Coronary artery (tissue), 2 donors: ENCODE results near the gene GBX1.

ENCODE experiments used
- DNase-seq: peaks from one replicate; pipeline ENCODE4 v3.0.0-alpha.2; 2017; ENCODE audit warnings: low spot score
- H3K27ac ChIP-seq, 2 donors: fragments of 200-600 bp; sonication (generic); one replicate each; pipeline ENCODE4 v1.5.1; 2016 to 2019
- H3K4me3 ChIP-seq: fragments of 200-600 bp; sonication (generic); 2 replicates; pipeline ENCODE4 v1.5.1; 2016; ENCODE audit warnings: mild to moderate bottlenecking, moderate library complexity
- TF ChIP-seq, protein P1 (sequence below): fragments of 200-600 bp; sonication (generic); IDR thresholded peaks from one replicate; pipeline ENCODE4 v1.5.1; 2019; ENCODE audit warnings: antibody characterized with exemption

The GBX1 gene

DNA sequence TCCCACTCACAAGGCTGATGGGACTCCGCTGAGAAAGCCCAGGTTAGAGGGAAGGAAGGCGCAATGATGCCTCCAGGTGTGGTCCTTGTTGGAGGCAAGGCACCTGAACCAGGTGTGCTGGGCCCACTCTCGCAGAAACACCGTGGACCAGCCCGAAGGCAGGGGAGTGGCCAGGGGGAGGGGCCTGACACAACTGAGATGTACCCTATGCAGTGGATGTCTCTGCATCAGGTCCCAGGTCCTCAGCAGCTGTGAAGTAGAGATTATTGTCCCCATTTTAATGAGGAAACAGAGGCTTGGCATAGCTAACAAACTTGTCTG lies 32.0 kb downstream of the GBX1 start:
- no peak overlapping the region for H3K4me3 ChIP-seq
- H3K27ac ChIP-seq, result no peak overlapping the region
- DNase-seq, result no peak
- TF ChIP-seq, protein P1, sequence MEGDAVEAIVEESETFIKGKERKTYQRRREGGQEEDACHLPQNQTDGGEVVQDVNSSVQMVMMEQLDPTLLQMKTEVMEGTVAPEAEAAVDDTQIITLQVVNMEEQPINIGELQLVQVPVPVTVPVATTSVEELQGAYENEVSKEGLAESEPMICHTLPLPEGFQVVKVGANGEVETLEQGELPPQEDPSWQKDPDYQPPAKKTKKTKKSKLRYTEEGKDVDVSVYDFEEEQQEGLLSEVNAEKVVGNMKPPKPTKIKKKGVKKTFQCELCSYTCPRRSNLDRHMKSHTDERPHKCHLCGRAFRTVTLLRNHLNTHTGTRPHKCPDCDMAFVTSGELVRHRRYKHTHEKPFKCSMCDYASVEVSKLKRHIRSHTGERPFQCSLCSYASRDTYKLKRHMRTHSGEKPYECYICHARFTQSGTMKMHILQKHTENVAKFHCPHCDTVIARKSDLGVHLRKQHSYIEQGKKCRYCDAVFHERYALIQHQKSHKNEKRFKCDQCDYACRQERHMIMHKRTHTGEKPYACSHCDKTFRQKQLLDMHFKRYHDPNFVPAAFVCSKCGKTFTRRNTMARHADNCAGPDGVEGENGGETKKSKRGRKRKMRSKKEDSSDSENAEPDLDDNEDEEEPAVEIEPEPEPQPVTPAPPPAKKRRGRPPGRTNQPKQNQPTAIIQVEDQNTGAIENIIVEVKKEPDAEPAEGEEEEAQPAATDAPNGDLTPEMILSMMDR, result no peak

DNA sequence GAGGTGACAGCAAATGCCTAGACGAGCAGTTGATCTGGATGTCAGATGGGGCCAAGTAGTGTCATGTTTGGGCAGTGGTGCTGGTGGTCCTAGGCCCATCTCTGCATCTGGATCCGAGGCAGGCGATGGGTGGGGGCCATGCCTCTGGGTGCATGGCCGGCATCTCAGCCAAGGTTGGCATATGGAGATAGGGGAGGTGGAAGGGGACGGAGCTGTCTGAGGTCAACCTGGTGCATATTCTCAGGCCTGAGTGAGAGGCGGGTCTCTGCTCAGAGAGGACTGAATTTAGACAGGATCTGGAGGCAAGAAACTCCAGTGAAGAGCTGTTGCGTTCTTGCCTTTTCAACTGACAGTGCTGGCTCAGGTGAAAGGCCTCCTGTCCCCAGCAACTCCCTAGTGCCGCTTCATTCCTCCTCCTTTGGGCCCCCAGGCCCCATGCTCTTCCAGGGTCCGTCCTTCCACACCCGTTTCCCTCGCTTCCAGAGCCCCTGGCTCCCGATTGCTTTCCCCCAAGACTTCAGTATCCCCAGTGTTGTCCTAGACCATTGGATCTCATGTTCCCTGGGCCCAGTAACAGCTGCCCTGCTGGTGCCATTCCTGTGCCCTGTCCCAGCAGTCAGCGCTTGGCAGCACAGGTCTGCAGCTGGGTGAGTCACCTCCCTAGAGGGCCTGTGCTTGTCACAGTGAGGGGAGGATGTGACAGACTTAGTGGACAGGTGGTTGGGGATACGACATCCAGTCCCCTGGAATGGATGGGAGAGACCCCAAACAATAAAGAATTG lies 32.6 kb downstream of the GBX1 start:
- no peak overlapping the region for H3K4me3 ChIP-seq
- H3K27ac ChIP-seq, result no peak overlapping the region
- TF ChIP-seq, protein P1, result no peak
- DNase-seq, result no peak

DNA sequence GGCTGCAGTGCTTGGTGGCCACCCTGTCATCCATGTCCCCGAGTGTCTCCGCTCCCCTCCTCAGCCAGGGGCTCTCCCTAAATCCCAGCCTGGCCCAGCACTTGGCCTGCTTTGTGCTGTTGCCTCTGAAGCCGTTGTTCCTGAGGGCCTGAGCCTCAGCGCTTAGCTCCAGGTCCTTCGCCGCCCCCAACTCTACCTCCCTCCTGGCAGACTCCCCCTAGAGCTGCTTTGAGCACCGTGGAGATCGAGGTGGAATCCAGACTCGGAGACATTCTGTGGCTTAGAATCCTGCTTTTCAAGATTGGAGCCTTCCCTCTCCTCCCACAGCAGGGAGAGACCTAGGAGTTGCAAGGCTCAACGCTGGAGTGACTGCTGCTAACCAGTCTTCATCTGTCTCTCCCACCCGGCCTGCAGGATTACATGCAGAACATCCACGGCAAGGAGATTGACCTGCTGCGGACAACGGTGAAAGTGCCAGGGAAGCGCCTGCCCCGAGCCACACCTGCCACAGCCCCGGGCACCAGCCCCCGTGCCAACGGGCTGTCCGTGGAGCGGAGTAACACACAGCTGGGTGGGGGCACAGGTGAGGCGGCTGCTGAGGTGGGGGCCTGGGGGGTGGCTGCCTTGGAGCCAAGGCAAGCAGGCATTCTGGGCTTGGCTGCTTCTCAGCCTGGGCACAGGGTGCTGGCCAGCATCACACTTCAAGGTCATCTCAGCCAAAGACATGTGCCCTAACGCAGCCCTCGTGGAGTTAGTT lies 33.3 kb downstream of the GBX1 start:
- TF ChIP-seq, protein P1, result no peak
- no peak overlapping the region for H3K27ac ChIP-seq

DNA sequence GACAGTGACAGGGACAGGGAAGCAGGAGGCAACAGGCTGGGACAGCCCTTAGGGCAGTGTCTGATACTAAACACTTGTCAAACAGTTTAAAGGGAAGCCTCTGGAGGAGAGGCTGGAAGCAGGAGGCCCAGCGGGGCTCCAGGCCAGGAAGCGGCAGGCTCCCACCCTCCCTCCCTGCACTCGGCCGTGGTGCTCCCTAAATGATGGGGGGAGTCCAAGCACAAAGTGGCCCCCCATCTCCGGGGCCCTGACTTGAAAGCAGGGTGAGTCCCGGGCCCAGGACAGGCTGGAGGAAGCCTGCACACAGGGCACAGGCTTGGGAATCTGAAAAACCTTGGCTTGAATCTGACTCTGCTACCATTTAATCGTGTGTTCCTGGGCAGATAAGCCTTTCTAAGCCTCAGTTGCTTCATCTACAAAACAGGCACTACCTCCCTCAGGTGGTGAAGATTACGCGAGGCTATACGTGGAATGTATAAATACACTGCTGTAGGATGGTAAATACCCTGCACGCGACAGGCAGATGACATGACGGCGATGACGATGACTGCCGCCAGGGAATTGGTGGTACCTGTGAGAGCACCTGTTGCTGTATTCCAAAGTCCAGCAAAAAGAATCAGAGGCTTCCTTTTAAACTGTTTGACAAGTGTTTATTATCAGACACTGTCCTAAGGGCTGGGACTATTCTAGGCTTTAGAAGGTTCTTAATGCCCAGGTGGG lies 34.1 kb downstream of the GBX1 start:
- H3K4me3 ChIP-seq, result no peak overlapping the region
- DNase-seq, result no peak
- H3K27ac ChIP-seq, result no peak overlapping the region
- TF ChIP-seq, protein P1, result no peak

More for the DNA sequence above, 33.3 kb downstream of the GBX1 start:
- DNase-seq, result no peak
- no peak overlapping the region for H3K4me3 ChIP-seq

DNA sequence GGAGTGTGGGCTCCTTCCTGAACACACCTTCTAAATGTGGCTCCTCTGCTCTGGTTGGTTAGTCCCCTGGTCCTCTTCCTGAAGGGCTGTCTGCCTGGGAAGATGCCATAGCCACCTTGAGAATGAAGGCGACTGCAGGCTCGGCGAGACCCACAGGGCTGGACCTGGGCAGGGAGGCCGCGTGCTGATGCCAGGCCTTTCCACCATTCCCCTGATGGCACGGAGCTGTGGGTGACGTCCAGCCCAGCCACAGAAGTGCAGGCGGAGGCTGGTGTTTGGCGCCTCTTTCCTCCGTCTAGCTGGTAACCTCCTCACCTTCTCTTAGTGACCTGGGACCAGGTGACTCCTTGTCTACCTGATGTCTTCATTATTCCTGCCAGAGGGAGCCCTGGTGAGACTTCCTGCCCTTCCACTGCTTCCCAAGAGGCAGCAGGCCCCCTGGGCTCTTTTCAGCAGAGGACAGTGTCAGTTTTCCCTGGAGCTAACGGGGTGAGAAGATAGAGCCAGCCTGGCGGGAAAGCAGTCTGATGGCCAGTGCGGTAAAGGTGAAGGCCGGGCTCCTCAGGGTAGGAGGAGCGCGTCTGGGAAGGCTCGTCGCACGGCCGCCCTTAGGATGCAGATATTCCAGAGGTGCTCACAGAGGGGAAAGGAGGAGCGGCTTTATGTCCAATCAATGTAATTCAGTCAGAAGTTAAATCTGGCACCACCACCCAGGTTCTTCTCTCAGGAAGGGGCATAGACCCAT lies 34.9 kb downstream of the GBX1 start:
- TF ChIP-seq, protein P1, result no peak
- Histone ChIP-seq H3K27ac (no peak overlapping the region), H3K4me3 (no peak overlapping the region)
- DNase-seq, result no peak

DNA sequence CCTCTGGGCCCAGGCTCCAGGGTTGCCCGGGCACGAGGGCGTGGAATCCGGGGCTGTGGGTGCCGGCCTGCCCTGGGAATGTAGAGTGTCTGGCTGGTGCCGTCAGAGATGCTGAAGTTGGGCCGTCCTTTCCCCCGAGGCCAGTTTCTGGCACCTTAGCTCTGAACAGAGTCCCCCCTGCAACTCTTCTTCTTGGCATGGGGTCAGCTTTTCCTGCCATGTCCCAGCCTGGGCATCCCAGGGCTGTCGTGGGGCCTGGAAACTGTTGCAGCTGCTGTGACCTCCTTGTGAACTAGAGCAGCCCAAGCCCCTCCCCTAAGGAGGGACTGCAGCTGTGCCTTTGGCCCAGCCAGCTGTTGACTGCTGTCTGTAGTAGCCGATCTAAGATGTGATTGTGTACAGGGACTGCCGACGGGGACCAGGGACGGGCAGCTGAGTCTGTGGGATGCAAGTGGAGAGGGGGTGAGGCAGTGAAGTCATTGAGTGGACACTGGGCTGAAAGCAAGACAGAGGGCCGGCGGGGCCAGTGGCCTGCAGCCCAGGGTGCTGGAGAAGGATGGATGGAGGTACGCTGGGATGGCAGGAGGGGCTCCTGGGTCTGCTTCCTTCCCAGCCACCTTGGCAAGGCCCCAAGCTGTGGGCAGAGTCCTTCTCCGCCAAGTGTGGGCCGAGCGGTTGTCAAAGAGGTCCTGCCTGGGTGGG lies 35.8 kb downstream of the GBX1 start:
- no peak for DNase-seq
- TF ChIP-seq, protein P1, result no peak
- H3K4me3 ChIP-seq, result no peak overlapping the region
- H3K27ac ChIP-seq, result no peak overlapping the region
